Coronary artery (tissue), 2 donors: ENCODE results near the gene CIRBP.

ENCODE experiments used
- DNase-seq: peaks from one replicate; pipeline ENCODE4 v3.0.0-alpha.2; 2017; ENCODE audit warnings: low spot score
- H3K27ac ChIP-seq, 2 donors: fragments of 200-600 bp; sonication (generic); one replicate each; pipeline ENCODE4 v1.5.1; 2016 to 2019
- H3K4me3 ChIP-seq: fragments of 200-600 bp; sonication (generic); 2 replicates; pipeline ENCODE4 v1.5.1; 2016; ENCODE audit warnings: mild to moderate bottlenecking, moderate library complexity
- CTCF ChIP-seq: fragments of 200-600 bp; sonication (generic); IDR thresholded peaks from one replicate; pipeline ENCODE4 v1.5.1; 2019; ENCODE audit warnings: antibody characterized with exemption

Gene CIRBP

GRCh38 chr19:1295169-1296012 lies 26.3 kb downstream of the CIRBP start:
- no peak for DNase-seq
- H3K27ac ChIP-seq = no peak overlapping the region
- peak overlapping the region; percentile 26 for H3K4me3 ChIP-seq
- TF ChIP-seq CTCF = no peak

GRCh38 chr19:1296078-1296477 lies 26.9 kb downstream of the CIRBP start:
- no peak for TF ChIP-seq CTCF
- peak overlapping the region; percentile 26 for H3K4me3 ChIP-seq
- H3K27ac ChIP-seq = no peak overlapping the region
- DNase-seq = no peak

GRCh38 chr19:1296575-1297271 lies 27.6 kb downstream of the CIRBP start:
- no peak for TF ChIP-seq CTCF
- DNase-seq = no peak
- Histone ChIP-seq H3K27ac (no peak overlapping the region), H3K4me3 (no peak overlapping the region)

GRCh38 chr19:1298235-1298634 lies 29.1 kb downstream of the CIRBP start:
- no peak for TF ChIP-seq CTCF

GRCh38 chr19:1299801-1300200 lies 30.7 kb downstream of the CIRBP start:
- Histone ChIP-seq H3K4me3 (no peak overlapping the region), H3K27ac (no peak overlapping the region)
- no peak for DNase-seq
- TF ChIP-seq CTCF = no peak

More at GRCh38 chr19:1298235-1298634, 29.1 kb downstream of the CIRBP start:
- DNase-seq = no peak
- Histone ChIP-seq H3K27ac (no peak overlapping the region), H3K4me3 (no peak overlapping the region)

- no peak for TF ChIP-seq CTCF
- H3K27ac ChIP-seq = no peak overlapping the region
- H3K4me3 ChIP-seq = no peak overlapping the region
- DNase-seq = no peak
These were observed 31.8 kb downstream of the CIRBP start for GRCh38 chr19:1300744-1301490.
